Right cardiac atrium (tissue), 5 donors: ENCODE results near the gene DENND5A. TPM values are rescaled to one million over a fixed set of nuclear protein-coding genes. Genes with fewer than 3 reads are reported as not detected.

Experiments used
- microRNA-seq, 2 donors: library from miRNA; unstranded; fragments of <30 nt; microRNA quantifications; one replicate each; pipeline ENCODE4 v1.2.0, GENCODE V29; 2020 to 2021
- polyA plus RNA-seq: library from polyadenylated mRNA; stranded (reverse); fragments of 200-250 nt; gene quantifications from one replicate; pipeline ENCODE4 v1.2.3, GENCODE V29; 2013
- total RNA-seq, 4 donors: library from RNA; stranded (reverse); fragmentation: NEBNext Ultra II Directional; extraction: Animal tissue kit (Norgen Biotek cat#: 25700); gene quantifications; one replicate each; pipeline ENCODE4 v1.2.1, GENCODE V29; 2021
- donor health status: healthy with polysubstance abuse.
- donor health status: DM: no; HTN: yes; CAD: no.
- donor health status: DM: no; HTN: no; CAD: no.
- donor health status: DM: no; HTN: yes; CAD: no; lungs with severe emphysema.
- donor health status: DM: yes; HTN: yes; CAD: no.

DENND5A gene
- total and polyA plus RNA-seq, 5 donors = 50.6 to 121 (median 88.9) TPM

Small RNA genes lying within 50 kb of the gene (microRNA-seq; reads per million reads assigned to microRNA genes)
- 0 reads per million in 2 donors for gene MIR5691

Other genes starting within 250 kb of the DENND5A start
- gene SCUBE2, start 173.8 kb downstream of the DENND5A start, total RNA-seq = 1 to 10 TPM; 1.6 to 3.6 (median 2.2) TPM
- 0.18 TPM for gene SCUBE2, start 173.8 kb downstream of the DENND5A start, polyA plus RNA-seq
- gene TMEM41B, start 49.2 kb upstream of the DENND5A start, total RNA-seq = 10 to 100 TPM; 20.4 to 25.3 (median 22.8) TPM
- gene TMEM41B, start 49.2 kb upstream of the DENND5A start, polyA plus RNA-seq = 15.6 TPM
- gene IPO7, start 119.3 kb upstream of the DENND5A start, total RNA-seq = 100 to 1,000 TPM in 3 of 4 donors, 10 to 100 TPM in 1; 93.8 to 131 (median 122) TPM
- 30.8 TPM for gene IPO7, start 119.3 kb upstream of the DENND5A start, polyA plus RNA-seq
- 10 to 100 TPM; 19.3 to 30.6 (median 26.9) TPM for gene ZNF143, start 195.7 kb upstream of the DENND5A start, total RNA-seq
- 13.9 TPM for gene ZNF143, start 195.7 kb upstream of the DENND5A start, polyA plus RNA-seq